ENCODE measurements around the gene MCF2L2. TPM values are rescaled to one million over a fixed set of nuclear protein-coding genes. Genes with fewer than 3 reads are reported as not detected.

MCF2L2 gene
- total RNA-seq, 1 donor, result 0.09 TPM

DNA sequence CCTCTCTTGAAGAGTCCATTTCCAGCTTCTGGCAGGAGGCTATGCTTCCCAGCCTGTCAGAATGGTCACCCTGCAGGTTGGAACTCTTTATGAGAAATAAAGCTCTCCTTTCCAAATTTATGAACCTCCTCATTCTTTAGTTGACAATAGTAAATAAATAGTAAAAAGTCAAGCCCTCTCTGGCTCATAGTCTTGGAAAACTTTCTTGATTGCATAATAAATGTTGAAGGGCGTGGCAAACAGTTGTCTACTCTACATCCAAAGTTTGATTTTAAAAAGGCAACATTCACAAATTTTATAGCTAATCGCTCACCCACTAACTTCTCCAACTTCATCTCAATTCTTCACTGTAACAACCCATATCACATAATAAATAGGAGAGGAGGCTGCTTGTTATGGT lies 58.8 kb downstream of the MCF2L2 start:
- DNase-seq (ENCODE audit: low read depth), result no peak
- H3K4me3 ChIP-seq (ENCODE audit: low read depth, low read length), result no peak overlapping the region
- no peak for TF ChIP-seq CTCF (IDR thresholded peaks at IDR 0.05; ENCODE audit: insufficient read depth, low read length)

DNA sequence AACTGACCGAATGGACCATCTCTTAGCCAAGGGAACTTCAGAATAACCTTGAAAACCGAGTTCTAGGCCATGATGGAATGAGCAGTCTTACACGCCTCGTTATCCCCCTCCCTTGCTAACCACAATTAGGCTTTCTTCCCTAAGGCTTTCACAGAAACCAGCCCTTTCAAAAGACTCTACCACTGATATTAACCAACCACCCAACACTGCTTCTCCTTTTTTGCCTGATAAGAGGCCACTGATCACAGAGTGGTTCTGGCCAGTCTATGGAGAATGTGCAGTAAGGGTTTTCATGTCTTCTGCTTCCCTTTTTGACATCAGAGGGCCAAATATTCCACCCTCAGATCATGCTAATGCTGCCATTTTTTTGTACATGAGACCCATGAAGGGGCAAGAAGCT lies 59.3 kb downstream of the MCF2L2 start:
- TF ChIP-seq CTCF (IDR thresholded peaks at IDR 0.05; ENCODE audit: insufficient read depth, low read length), result no peak
- DNase-seq (ENCODE audit: low read depth), result no peak
- H3K4me3 ChIP-seq (ENCODE audit: low read depth, low read length), result no peak overlapping the region

DNA sequence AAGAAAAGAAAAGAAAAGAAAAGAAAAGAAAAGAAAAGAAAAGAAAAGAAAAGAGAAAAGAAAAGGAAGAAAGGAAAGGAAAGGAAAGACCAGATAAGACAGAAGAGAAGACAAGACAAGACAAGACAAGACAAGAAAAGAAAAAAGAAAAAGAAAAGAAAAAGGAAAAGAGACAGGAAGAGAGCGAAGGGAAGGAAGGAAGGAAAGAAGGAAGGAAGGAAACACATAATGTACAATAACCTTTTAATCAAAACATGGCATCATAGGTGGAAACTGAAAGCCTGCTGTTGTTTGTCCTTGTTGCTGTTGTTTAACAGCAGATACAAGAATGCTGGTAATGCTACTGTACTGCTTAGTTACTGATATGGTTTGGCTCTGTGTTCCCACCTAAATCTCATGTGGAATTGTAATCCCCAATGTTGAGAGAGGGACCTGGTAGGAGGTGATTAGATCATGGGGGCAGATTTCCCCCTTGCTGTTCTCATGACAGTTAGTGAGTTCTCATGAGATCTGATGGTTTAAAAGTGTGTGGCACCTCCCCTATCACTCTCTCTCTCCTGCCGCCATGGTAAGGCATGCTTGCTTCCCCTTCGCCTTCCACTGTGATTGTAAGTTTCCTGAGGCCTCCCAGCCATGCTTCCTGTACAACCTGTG lies 67.3 kb downstream of the MCF2L2 start:
- DNase-seq (ENCODE audit: low read depth), result no peak
- no peak overlapping the region for H3K4me3 ChIP-seq (ENCODE audit: low read depth, low read length)
- no peak for TF ChIP-seq CTCF (IDR thresholded peaks at IDR 0.05; ENCODE audit: insufficient read depth, low read length)

GRCh38 chr3:183359036-183359435 lies 69.4 kb downstream of the MCF2L2 start:
- no peak for DNase-seq (ENCODE audit: low read depth)
- H3K4me3 ChIP-seq (ENCODE audit: low read depth, low read length), result no peak overlapping the region
- no peak for TF ChIP-seq CTCF (IDR thresholded peaks at IDR 0.05; ENCODE audit: insufficient read depth, low read length)

DNA sequence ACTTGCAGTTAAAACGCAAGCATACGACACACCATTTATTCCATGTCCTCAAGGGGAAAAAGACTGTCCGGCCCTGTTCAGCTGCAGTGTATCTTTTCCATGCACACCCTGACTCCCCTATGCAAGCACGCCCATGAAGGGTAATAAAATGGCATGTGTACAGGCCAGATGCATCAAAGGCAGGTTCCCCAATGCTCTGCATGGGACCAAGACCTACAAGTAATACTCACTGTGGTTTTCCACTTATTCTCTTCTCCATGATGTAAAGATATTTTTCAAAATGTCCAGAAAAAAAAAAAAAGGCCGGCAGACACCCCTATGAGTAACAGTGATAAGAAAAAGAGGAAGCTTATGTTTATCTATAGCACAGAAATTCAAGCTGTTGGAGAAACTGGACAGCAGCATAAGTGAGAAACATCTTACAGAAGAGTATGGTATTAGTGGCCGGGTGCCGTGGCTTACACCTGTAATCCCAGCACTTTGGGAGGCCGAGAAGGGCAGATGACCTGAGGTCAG lies 70.8 kb downstream of the MCF2L2 start:
- no peak overlapping the region for H3K4me3 ChIP-seq (ENCODE audit: low read depth, low read length)
- no peak for DNase-seq (ENCODE audit: low read depth)

GRCh38 chr3:183356920-183357319 lies 71.5 kb downstream of the MCF2L2 start:
- TF ChIP-seq CTCF (IDR thresholded peaks at IDR 0.05; ENCODE audit: insufficient read depth, low read length), result no peak
- no peak overlapping the region for H3K4me3 ChIP-seq (ENCODE audit: low read depth, low read length)
- DNase-seq (ENCODE audit: low read depth), result no peak

More for the DNA sequence above, 70.8 kb downstream of the MCF2L2 start:
- TF ChIP-seq CTCF (IDR thresholded peaks at IDR 0.05; ENCODE audit: insufficient read depth, low read length), result no peak

- H3K4me3 ChIP-seq (ENCODE audit: low read depth, low read length), result no peak overlapping the region
- no peak for TF ChIP-seq CTCF (IDR thresholded peaks at IDR 0.05; ENCODE audit: insufficient read depth, low read length)
These were observed 73.5 kb downstream of the MCF2L2 start for GRCh38 chr3:183354874-183355273.

More at GRCh38 chr3:183354874-183355273, 73.5 kb downstream of the MCF2L2 start:
- DNase-seq (ENCODE audit: low read depth), result no peak

Data from fibroblast of the aortic adventitia (primary cell).